ENCODE measurements around the gene GRK5. TPM values are rescaled to one million over a fixed set of nuclear protein-coding genes. Genes with fewer than 3 reads are reported as not detected.
A peak's percentile ranks its signal among the peaks of the same experiment; 100 is the strongest.

GRK5 gene
- total RNA-seq, 6 experiments from 2014 or later: 5.9 to 11.5 (median 7.9) TPM

GRCh38 chr10:119412244-119413092, 205.1 kb downstream of the GRK5 start:
- DNase-seq: peak; percentile 63 to 76 (median 74)
- Histone ChIP-seq H3K4me3 (no peak overlapping the region), H3K9me3 (no peaks in the 10 kb centered on the region), H3K36me3 (no peaks in the 10 kb centered on the region), H3K27me3 (no peaks in the 10 kb centered on the region), H3K27ac (peak overlapping the region; percentile 18 to 70 (median 51)), H3K4me1 (peaks cover 0 to 10% (median 0%) of the 10 kb centered on the region in 4 donors)
- intact Hi-C loops (cut with DNase I): loop anchor here (10.0 kb wide), 2 partner anchors 128 to 208 kb away; partner anchors contain the start of gene GRK5 (in 1 of the 2)
- peak; percentile 16 to 63 (median 40) for ATAC-seq
- no peak for TF ChIP-seq POLR2A (IDR thresholded peaks at IDR 0.05)
- no peak for TF ChIP-seq CTCF (IDR thresholded peaks at IDR 0.05)
- WGBS (ENCODE audit: insufficient coverage, low coverage, low lambda C conversion rate, missing lambda C conversion rate): 49% methylated on average over 11 of the region's 31 CpGs

- Histone ChIP-seq H3K27me3 (no peaks in the 10 kb centered on the region), H3K36me3 (no peaks in the 10 kb centered on the region), H3K9me3 (no peaks in the 10 kb centered on the region), H3K4me1 (peaks cover 0 to 10% (median 0%) of the 10 kb centered on the region in 4 donors), H3K4me3 (no peak overlapping the region), H3K27ac (peak overlapping the region; percentile 18 to 70 (median 51))
- intact Hi-C loops (cut with DNase I): loop anchor here (10.0 kb wide), 2 partner anchors 128 to 208 kb away; partner anchors contain the start of gene GRK5 (in 1 of the 2)
- DNase-seq (no peak), ATAC-seq (no peak)
- 93% methylated on average over 9 of the region's 9 CpGs for WGBS (ENCODE audit: insufficient coverage, low coverage, low lambda C conversion rate, missing lambda C conversion rate)
- TF ChIP-seq CTCF (IDR thresholded peaks at IDR 0.05): no peak
- TF ChIP-seq POLR2A (IDR thresholded peaks at IDR 0.05): no peak
These were observed 205.7 kb downstream of the GRK5 start for GRCh38 chr10:119413093-119413453.

- Histone ChIP-seq H3K27me3 (no peaks in the 10 kb centered on the region), H3K4me1 (peaks cover 0 to 10% (median 0%) of the 10 kb centered on the region in 4 donors), H3K27ac (peak overlapping the region; percentile 18 to 51 (median 43)), H3K9me3 (no peaks in the 10 kb centered on the region), H3K4me3 (no peak overlapping the region), H3K36me3 (no peaks in the 10 kb centered on the region)
- DNase-seq (peak in 1 of 3 donors; percentile 17), ATAC-seq (peak in 2 of 4 donors; percentile 3 to 17)
- TF ChIP-seq CTCF (IDR thresholded peaks at IDR 0.05) (no peak), POLR2A (IDR thresholded peaks at IDR 0.05) (no peak)
- intact Hi-C loops (cut with DNase I): loop anchor here (10.0 kb wide), 2 partner anchors 129 to 209 kb away; partner anchors contain the start of gene GRK5 (in 1 of the 2)
- WGBS (ENCODE audit: insufficient coverage, low coverage, low lambda C conversion rate, missing lambda C conversion rate): 85% methylated on average over 7 of the region's 20 CpGs
These were observed 206.2 kb downstream of the GRK5 start for GRCh38 chr10:119413471-119414080.

GRCh38 chr10:119414081-119414611, 206.8 kb downstream of the GRK5 start:
- H3K4me3 ChIP-seq: no peak overlapping the region
- WGBS (ENCODE audit: insufficient coverage, low coverage, low lambda C conversion rate, missing lambda C conversion rate): 77% methylated on average over 6 of the region's 10 CpGs
- H3K27me3 ChIP-seq: no peaks in the 10 kb centered on the region
- peaks cover 0 to 10% (median 0%) of the 10 kb centered on the region in 4 donors for H3K4me1 ChIP-seq
- intact Hi-C loops (cut with DNase I): loop anchor here (10.0 kb wide), 2 partner anchors 129 to 209 kb away; partner anchors contain the start of gene GRK5 (in 1 of the 2)
- no peak for DNase-seq
- H3K9me3 ChIP-seq: no peaks in the 10 kb centered on the region
- peak in 2 of 4 donors; percentile 2 to 4 for ATAC-seq
- peak overlapping the region; percentile 18 to 51 (median 43) for H3K27ac ChIP-seq
- TF ChIP-seq CTCF (IDR thresholded peaks at IDR 0.05): no peak
- H3K36me3 ChIP-seq: no peaks in the 10 kb centered on the region

Measured in right lobe of liver (tissue), 6 donors.